Forelimb muscle (tissue), 1 donor: Measurements from ENCODE around the gene OLFM1. TPM values are rescaled to one million over a fixed set of nuclear protein-coding genes. Genes with fewer than 3 reads are reported as not detected.
"Not testable (repeated sequence)": the region's sequence is repeated elsewhere in the genome, so short reads cannot be mapped to it uniquely, and the experiment has no call there.

Experiments used
- DNase-seq: peaks from one replicate; pipeline ENCODE4 v3.0.0-alpha.2; 2013; ENCODE audit warnings: low read depth
- polyA plus RNA-seq: library from polyadenylated mRNA; unstranded; fragments of 120-200 nt; gene quantifications from one replicate; pipeline ENCODE4 v1.2.1, GENCODE V29; 2013; ENCODE audit not compliant: insufficient read length

OLFM1 gene
- polyA plus RNA-seq, 1 donor = 2.7 TPM

DNA sequence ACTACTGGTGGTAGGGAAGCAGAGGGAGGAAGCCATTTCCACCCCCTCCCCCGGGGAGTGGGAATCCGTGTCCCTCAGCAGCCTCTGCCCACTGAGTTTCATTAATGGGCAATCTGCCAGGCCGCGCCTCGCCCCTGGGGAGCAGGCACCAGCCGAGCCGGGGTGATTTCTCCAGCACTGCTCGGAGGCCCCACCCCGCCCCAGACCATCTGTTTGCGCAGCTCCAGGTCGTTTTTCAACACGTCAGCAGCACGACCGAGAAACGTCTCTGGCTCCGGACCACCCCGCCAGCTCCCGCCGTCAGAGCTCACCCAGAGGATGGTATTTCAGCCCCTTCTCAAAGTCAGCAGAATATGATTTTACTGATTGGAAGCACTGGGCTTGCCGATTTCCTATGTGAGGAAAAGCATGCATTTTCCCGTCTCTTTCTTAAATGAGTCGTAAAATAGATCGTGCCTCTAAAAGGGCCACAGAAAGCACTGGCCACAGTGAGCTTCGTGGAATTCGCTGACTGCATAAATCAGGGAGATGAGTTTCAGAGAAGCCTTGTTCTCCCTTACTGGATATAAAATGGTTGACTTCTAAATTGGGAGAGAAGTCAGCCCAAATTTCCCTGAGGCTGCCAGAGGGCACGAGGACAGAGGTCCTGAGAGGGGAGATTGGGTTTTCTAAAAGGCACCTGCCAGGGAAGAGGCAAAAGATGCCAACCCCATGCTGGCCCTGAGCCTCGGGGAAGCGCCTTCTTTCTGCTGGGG, 47.0 kb downstream of the OLFM1 start:
- DNase-seq = no peak

DNA sequence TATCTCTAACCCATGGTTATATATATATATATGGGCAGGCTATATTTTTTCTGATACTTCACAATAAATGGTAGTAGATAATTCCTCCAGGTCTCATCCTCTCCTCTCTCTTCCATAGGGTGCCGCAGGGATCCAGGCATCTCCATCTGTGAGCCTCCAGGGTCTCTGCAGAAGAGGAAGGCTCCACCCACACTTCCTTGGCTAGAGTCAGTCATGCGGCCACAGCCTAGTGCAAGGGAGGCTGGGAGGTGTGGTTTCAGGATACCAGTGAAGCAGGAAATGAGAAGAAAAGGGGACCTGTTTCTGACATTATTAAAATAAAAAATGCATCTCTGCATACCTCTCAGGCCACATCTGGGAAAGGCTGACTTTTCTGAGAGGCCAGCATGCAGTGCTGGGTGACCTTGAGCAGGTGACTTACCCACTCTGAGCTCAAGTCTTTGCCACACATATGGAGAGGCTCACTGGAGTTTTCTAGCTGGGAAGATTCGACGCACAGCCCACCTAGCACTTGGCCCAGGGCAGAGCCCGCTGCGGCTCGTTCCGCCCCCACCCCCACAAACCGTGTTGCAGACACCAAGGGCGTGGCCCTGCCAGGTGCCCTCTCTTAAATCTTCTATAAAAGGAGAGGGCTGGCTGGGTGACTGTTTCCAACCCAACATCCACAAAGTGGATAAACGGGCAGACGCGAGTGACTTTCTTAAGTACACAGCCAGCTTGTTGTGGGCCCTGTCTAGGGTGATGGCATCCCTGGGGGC, 47.9 kb downstream of the OLFM1 start:
- DNase-seq = no peak

DNA sequence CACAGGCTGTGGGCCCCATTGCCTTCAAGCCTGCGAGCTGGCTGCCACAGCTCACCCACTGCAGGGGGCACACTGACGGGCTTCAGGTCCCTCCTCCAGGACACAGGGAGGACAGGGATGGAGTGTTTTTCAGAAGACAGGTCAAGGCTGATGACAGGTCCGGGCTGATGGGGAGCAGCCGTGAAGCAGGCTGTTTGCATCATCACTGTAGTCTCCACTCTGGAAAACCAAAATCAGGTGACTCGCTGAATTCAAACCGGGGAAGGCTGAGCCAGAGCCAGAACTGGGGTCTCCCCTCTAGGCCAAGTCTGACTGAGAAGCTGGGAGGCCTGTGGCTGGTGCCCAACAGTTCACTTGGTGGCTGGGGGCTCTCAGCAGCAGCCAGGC, 48.5 kb downstream of the OLFM1 start:
- no peak for DNase-seq

DNA sequence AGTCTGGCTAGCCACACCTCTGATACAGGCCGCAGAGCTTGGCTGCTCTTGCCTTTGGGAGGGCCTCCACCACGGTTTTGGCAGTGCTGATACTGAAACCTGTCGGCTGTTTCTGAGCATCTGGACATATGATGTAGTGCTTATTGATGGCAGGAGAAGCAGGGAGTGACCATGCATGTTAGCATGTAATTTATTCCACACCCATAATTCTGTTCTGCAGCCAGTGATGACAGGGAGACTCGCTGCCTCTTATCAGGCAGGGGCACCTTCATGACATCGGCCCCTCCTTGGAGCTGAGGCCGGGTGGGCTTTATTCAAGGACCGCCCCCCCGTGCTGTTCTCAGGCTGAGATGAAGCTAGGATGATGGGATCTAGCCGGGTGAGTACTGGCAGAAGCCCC, 49.0 kb downstream of the OLFM1 start:
- DNase-seq = no peak

DNA sequence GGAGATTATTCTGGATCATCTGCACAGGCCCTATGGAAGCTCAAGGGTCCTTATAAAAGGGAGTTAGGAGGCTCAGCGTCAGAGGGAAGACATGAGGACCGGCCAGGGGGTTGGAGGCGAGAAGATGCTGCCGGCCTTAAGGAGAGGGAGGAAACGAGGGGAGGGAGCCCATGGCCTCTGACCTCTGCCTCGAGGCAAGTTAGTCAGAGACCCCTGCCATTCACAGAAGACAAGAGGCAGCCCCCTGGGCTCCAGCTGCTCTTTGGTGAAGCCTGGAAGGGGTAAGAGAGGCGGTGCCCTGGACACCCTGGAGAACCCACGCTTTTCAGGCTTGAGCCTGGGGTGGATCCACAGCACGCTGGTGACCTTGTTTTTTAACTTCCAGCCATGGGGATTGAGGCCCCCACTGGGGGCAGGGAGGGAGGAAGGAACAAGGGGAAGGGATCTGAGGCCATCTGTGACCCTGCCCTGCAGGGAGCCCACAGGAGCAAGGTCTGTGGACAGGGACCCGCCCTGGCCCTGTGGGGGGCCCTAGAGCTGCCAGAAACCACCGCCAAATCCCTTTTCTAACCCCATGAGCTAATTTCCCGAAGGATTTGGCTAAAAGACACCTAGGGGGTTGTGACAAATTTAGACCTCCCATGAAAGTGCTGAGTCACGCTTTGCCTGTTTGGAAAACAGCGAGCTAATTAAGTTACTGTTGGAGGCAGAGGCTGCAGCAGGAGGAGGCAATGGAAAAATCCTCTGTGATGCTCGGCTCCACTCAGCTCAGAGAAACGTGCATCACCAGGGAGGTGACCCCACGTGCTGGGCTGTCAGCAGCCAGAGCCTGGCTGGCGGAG, 49.7 kb downstream of the OLFM1 start:
- no peak for DNase-seq

DNA sequence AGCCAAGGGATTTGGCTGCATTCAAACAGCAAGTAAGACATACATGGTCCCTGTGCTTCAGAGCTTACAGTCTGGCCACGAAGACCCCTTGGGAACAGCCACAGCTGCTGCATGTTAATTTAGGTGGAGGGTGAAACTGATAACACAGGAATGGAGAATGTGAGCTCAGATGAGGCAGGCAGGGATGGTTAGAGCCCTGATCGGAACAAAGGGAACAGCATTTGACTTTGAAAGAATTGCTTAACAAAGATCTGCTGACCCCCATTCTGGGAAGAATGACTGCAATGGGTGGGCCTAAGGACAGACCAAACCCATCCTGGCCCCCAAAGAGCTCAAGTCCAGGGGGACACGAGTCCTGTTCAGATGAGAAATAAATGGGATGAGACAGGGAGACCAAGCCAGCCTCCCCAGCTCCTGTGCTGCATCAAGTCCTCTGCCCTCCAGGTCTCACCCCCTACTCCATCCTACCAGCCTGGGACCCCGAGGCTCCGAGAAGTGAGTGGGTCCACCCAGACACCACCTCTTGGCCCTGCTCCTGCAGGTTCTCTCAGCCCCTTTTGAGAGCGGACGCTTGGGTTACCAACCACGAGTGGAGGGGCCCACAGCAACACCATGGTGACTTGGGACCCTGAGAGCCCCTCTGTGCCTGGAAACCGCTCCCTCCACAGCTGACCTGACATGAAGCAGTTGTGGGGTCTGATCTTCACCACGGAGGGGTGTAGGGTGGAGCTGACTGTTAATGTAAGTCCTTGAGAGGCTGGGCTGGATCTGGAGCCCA, 50.8 kb downstream of the OLFM1 start:
- DNase-seq = no peak

DNA sequence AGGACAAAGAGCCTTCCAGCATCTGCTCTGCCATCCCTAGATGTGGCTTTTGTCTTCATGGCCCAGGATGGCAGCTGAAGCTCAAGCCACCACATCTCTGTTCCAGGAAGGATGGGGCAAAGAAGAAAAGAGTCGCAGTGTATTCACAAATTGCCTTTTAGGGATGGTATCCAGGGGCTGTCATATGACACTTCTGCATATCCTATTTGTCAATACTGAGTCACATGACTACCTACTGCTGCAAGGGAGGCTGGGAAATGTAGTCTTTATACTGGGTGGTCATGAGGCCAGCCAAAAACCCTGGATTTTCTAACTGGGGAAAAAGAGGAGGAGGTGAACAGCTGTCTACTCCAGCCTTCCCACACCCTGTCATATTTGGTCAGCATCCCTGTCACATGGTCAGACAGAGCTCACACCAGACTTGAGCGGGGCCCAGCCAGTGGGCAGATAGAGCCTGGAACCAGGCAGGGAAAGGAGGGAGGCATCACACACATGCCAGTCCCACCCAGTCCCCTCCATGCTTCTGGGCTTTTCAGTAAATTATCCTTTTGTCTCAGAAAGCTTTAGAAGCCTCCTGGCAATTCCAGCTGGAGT, 52.0 kb downstream of the OLFM1 start:
- DNase-seq = no peak

DNA sequence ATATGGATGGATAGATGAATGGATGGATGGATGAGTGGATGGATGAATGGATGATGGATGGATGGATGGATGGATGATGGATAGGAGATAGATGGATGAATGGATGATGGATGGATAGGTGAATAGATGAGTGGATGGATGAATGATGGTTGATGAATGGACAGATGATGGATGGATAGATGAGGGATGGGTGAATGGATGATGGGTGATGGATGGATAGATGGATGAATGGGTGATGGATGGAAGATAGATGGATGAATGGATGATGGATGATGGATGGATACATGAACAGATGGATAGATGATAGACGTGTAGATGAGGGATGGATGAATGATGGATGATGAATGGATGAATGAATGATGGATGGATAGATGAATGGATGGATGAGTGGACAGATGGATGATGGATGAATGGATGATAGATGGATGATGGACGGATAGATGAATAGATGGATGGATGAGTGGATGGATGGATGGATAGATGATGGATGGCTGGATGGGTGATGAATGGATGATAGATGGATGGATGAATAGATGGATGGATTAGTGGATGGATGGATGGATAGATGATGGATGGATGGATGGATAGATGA, 53.8 kb downstream of the OLFM1 start:
- no peak for DNase-seq

DNA sequence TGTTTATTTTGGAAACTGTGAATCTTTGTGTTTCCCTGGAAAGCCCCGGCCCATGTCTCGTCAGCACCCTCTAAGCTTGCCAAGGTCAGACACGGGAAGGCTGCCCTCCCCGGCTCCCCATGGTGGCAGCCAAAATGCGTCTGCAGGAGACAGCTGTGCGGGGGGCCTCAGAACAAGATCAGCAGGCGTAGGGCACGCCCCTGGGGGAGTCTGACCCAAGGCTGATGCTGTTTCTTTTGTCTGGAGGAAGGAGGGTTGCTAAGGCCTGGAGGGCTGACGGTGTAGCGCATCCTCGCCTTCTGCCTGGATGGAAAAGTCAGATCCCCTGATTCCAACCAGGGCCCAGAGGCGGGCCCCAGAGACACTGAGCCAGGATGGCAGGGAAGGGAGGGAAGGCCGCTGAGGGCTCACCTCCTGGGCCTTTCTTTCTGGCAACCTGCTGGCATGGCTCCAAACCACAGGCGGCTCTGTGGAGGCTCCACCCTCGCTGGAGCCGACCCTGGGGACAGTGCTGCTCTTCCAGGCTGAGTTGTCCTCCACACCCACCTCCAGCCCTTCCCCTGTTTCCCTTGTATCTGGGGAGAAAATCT, 57.2 kb downstream of the OLFM1 start:
- DNase-seq = no peak

DNA sequence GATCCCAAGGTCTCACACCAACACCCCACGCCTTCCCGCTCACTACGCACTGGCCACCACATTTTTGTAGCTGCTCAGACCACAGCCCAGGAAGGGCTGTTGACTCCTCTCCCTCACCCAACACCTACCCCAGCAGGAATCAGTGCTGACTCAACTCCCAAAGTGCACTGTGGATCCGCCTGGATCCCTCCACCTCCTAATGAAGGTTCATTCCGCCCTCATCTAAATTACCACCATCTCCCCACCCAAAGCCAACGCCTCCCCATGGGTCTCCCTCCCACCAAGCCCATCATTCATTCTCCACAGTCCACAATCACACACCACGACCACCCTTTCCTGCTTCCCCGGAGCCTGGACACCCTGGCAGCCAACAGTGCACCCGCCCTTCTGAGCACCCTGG, 57.8 kb downstream of the OLFM1 start:
- DNase-seq = no peak

DNA sequence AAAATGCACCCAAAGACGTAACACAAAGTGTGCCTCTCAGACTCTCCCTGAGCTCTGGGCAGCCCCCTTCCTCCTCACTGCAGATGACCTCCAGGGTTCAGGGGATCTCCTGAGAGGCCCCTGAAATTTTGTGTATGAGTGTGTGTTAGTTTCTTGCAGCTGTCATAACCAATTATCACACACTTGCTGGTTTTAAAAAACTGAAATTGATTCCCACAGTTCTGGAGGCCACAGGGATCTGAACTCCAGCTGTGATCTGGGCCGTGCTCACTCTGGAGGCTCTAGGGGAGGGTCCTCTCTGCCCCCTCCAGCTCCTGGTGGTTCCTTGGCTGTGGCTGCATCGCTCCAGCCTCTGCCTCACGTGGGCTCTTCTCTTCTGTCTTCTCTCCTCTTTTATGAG, 58.8 kb downstream of the OLFM1 start:
- DNase-seq = no peak

DNA sequence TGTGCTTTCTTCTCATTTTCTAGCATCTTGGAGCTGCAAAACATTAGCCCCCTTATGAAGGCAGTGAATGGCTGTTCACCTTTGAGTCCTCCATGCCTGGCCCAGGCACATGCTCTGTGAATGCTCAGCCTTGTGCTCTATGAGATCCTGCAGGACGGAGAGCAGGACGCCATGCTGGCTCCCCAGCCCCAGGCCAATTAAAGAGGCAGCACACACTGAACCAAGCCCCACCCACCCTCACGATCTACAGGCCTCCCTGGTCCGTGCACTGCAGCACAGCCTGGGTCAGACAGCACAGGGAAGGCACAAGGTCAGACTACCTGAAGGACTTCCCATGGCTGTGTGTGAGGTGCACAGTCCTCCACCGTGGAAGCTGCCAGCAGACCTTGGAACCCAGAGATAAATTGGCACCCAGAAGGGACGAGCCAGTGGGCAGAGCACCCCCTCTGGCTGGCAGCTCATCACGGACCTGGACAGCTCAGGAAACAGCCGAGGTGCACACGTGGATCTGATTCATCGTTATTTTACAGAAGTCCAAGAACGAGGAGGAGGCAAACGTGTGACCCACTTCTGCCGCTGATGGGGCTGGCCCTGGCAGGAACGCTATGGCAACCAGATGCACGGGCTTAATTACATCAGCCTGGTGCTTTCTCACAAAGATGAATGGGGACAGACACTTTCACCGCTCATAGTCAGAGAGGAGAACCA, 59.5 kb downstream of the OLFM1 start:
- DNase-seq = no peak

DNA sequence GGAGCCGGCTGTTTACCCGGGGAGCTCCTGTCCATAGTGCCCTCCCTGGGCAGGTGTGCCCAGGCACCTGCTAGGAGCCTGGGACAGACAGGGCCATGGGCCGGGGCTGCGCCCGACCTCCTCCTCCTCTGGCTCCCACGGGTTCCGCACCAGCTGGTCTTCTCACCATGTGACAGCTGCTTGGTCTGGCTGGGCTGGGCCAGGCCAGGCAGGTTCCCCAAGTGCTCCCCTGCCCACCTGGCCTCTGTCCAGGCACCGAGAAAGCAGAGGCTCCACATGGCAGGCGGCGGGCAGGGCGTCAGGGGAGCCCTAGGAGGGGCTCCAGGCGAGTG, 60.0 kb downstream of the OLFM1 start:
- no peak for DNase-seq

DNA sequence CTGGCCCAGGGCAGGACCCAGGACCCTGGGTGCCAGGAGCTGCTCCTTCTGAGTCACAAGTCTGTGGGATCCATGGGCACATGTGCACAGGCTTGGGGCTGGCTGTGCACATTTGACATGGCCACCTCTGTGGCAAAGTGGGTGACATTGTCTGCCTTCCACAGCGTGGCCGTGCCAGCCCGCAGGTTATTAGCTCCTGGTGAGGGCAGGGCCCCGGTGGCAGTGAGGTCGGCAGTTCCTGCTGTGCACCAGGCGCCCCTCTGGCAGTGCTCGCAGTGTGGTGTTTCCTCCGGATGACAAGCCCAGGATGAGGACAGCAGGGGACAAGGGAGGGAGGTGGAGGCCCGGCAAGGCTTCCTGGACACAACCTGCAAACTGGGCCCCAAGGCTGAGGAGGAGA, 60.5 kb downstream of the OLFM1 start:
- DNase-seq = no peak

DNA sequence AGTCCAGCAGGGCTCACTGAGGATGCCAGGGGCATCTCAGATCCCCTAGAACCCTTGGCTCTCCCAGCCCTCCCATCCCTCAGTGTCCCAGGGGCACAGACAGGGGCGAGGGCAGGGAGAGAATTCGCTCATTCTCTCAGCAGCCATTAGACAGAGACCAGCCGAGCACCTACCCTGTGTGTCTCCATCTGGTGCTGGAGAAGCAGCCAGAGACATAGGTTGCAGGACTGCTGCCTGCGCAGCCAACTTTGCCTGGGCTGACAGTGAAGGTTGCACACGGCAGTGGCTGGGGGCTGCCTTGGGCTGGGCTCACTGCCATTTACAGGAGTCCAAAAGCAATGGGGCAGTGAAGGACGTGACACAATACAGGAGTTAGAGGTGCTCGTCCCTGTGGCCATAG, 60.9 kb downstream of the OLFM1 start:
- no peak for DNase-seq

DNA sequence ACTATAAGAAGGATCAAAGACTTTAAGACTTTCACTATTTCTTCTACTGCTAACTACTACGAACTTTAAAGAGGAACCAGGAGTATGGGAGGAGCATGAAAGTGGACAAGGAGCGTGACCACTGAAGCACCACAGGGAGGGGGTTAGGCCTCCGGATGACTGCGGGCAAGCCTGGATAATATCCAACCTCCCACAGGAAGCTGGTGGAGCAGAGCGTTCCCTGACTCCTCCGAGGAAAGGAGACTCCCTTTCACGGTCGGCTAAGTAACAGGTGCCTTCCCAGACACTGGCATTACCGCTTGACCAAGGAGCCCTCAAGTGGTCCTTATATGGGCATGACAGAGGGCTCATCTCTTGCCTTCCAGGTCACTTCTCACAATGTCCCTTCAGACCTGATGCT, 62.4 kb downstream of the OLFM1 start:
- DNase-seq = not testable (repeated sequence)

DNA sequence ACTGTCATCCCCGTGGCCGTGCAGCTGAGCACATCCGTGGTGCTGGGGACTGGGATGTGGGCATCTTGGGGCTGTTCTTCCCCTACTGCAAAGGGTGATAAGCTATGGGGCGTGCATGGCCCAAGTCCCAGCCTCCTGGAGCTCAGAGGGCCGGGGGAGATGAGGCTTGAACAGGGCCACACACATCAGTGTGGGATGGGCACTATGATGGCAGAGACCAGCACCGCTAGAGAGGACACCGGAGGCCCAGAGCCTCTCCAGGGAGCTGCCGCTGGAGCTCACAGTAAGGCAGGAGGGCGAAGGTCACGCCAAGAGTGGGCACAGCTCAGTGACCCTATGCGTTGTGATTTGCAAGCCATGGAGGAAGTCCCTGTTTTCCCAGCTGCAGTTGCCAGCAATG, 63.5 kb downstream of the OLFM1 start:
- no peak for DNase-seq

DNA sequence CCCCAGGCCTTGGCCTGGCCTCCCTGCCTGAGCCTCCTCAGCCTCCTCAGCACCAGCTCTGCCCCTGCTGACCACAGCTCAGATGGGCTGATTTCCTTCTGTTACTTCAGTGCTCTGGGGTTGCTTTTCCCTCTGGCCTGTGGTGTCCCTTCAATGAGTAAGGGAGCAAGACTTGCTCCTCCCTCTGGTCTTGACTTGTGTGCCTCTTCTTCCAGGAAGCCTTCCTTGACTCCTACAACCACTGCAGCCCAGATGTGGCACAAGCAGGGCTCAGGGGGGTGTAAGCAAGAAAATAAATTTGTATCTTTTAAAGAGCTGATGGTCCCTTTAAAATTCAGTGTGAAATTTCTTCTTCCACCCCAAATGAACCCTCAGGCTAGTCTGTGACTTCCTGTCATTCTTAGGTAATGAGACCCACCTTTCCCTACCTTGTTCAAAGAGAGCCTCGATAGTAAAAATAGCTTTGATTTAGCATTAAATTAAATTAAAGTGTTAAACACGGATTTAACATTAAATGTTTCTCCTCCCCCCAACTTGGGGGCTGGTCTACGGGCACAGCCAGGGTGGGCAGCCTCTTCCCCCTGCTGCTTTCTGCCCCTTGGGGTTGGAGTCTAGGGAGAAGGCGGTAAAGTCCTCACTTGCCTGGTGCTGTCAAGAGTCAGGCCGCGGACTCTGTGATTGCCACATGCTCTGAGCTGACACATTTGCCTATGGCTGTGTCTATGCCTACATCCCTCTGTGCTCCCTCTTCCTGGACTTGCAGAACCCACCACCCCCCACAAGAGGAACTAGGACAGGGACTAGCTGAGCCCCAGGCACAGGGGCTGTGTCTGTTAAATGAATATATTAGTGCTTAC, 64.5 kb downstream of the OLFM1 start:
- DNase-seq = no peak
